GM12891 (cell line): ENCODE results near the gene GCG.

Experiments
- POLR2A ChIP-seq: IDR thresholded peaks from 2 replicates; pipeline ENCODE4 v1.6.1; 2011; ENCODE audit warnings: low read depth, low read length, control low read depth
- SPI1 ChIP-seq: IDR thresholded peaks from 2 replicates; pipeline ENCODE4 v1.6.1; 2011; ENCODE audit warnings: low read depth, low read length, control low read depth
- TAF1 ChIP-seq: IDR thresholded peaks from 2 replicates; pipeline ENCODE4 v1.6.1; 2011; ENCODE audit warnings: low read depth, low read length, control low read depth

DNA sequence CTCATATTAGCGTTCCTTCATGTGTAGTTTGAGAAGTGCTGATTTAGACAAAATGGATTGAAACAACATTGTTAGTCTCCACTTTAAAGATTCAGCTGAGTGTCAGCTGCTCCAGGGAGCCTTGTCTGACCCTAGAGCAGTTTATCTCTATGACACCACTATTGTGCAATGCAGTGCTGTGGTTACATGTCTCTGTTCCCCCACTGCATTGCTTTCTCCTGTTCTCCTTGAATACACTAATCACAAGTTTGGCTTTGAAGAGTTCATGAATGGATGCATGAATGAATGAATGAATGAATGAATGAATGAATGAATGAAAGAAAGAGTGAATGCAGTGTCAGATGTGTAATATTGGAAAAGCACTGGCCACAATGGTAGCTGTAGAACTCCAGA is 38.3 kb downstream of the GCG start:
- TF ChIP-seq POLR2A (no peak), TAF1 (no peak), SPI1 (no peak)
